Liver (tissue), 9 donors: ENCODE measurements around the gene CNRIP1. TPM values are rescaled to one million over a fixed set of nuclear protein-coding genes. Genes with fewer than 3 reads are reported as not detected.

Experiments used
- DNase-seq: peaks from one replicate; pipeline ENCODE4 v3.0.0-alpha.2; 2017; ENCODE audit warnings: low spot score
- H3K27ac ChIP-seq, 2 donors: one replicate each; pipeline ENCODE4 v1.7.0; 2013; ENCODE audit warnings: inconsistent platforms in 2 of 2, low read length in 2 of 2, control low read depth in 1 of 2, low read depth in 1 of 2, mild to moderate bottlenecking in 1 of 2
- H3K27me3 ChIP-seq, 4 donors: one replicate each; pipeline versions ENCODE4 v1.6.1 to v1.7.0; 2013; ENCODE audit warnings: low read length in 3 of 4, inconsistent platforms in 1 of 4, mild to moderate bottlenecking in 1 of 4, moderate library complexity in 1 of 4; ENCODE audit not compliant: control insufficient read depth in 4 of 4, insufficient read depth in 4 of 4
- H3K36me3 ChIP-seq, 4 donors: one replicate each; pipeline versions ENCODE4 v1.6.1 to v1.7.0; 2013; ENCODE audit warnings: low read length in 3 of 4, mild to moderate bottlenecking in 3 of 4, low read depth in 1 of 4, moderate library complexity in 1 of 4; ENCODE audit not compliant: control insufficient read depth in 4 of 4, insufficient read depth in 3 of 4
- H3K4me1 ChIP-seq, 4 donors: one replicate each; pipeline versions ENCODE4 v1.6.1 to v1.7.0; 2013; ENCODE audit warnings: low read length in 3 of 4, mild to moderate bottlenecking in 3 of 4, moderate library complexity in 1 of 4; ENCODE audit not compliant: control insufficient read depth in 4 of 4, insufficient read depth in 4 of 4
- H3K4me3 ChIP-seq, 3 donors: one replicate each; pipeline versions ENCODE4 v1.6.1 to v1.7.0; 2013; ENCODE audit warnings: low read length in 3 of 3, control low read depth in 1 of 3, low read depth in 1 of 3, mild to moderate bottlenecking in 1 of 3
- H3K9ac ChIP-seq, 2 donors: one replicate each; pipeline ENCODE4 v1.7.0; 2013; ENCODE audit warnings: low read length in 2 of 2, mild to moderate bottlenecking in 2 of 2, moderate library complexity in 2 of 2, control low read depth in 1 of 2, low read depth in 1 of 2
- H3K9me3 ChIP-seq, 4 donors: one replicate each; pipeline versions ENCODE4 v1.6.1 to v1.7.0; 2013; ENCODE audit warnings: low read length in 3 of 4; ENCODE audit not compliant: control insufficient read depth in 4 of 4
- FOXA1 ChIP-seq: IDR thresholded peaks from 2 replicates; pipeline ENCODE4 v1.6.1; 2016; ENCODE audit warnings: antibody characterized with exemption
- GABPA ChIP-seq, 2 donors: IDR thresholded peaks in 1 of 2; conservative IDR thresholded peaks in 1 of 2; 2 replicates each; pipeline ENCODE4 v1.6.1; 2016; ENCODE audit warnings: antibody characterized with exemption in 2 of 2, mild to moderate bottlenecking in 1 of 2, moderate library complexity in 1 of 2
- HNF4A ChIP-seq, 2 donors: conservative IDR thresholded peaks; 2 replicates each; pipeline ENCODE4 v1.6.1; 2016; ENCODE audit warnings: antibody characterized with exemption in 2 of 2, mild to moderate bottlenecking in 2 of 2
- HNF4G ChIP-seq: IDR thresholded peaks from 2 replicates; pipeline ENCODE4 v1.6.1; 2016; ENCODE audit warnings: antibody characterized with exemption
- JUND ChIP-seq, 2 donors: IDR thresholded peaks; 2 replicates each; pipeline ENCODE4 v1.6.1; 2016; ENCODE audit warnings: antibody characterized with exemption in 2 of 2
- NR2F2 ChIP-seq: IDR thresholded peaks from 2 replicates; pipeline ENCODE4 v1.6.1; 2016; ENCODE audit warnings: antibody characterized with exemption
- RAD21 ChIP-seq, 2 donors: IDR thresholded peaks; 2 replicates each; pipeline ENCODE4 v1.6.1; 2016; ENCODE audit warnings: antibody characterized with exemption in 2 of 2, mild to moderate bottlenecking in 2 of 2
- RXRA ChIP-seq, 2 donors: IDR thresholded peaks; 2 replicates each; pipeline ENCODE4 v1.6.1; 2017 to 2018; ENCODE audit warnings: antibody characterized with exemption in 2 of 2, mild to moderate bottlenecking in 1 of 2
- SP1 ChIP-seq: IDR thresholded peaks from 2 replicates; pipeline ENCODE4 v1.6.1; 2018; ENCODE audit warnings: antibody characterized with exemption, mild to moderate bottlenecking
- TAF1 ChIP-seq: conservative IDR thresholded peaks from 2 replicates; pipeline ENCODE4 v1.6.1; 2016; ENCODE audit warnings: antibody characterized with exemption, mild to moderate bottlenecking
- YY1 ChIP-seq: IDR thresholded peaks from 2 replicates; pipeline ENCODE4 v1.6.1; 2016; ENCODE audit warnings: antibody characterized with exemption, mild to moderate bottlenecking
- WGBS: extraction: QIAGEN DNeasy Blood & Tissue Kit; methylation state at CpG from one replicate; pipeline ENCODE4 v1.1.7; 2013; 5-methylcytosine and 5-hydroxymethylcytosine counted together
- polyA plus RNA-seq, 2 donors: library from polyadenylated mRNA; stranded (reverse) in 1 of 2; unstranded in 1 of 2; fragments of 200-250 nt in 1 of 2; fragments of >200 nt in 1 of 2; fragmentation: Nextera tagmentation in 1 of 2; extraction: Ambion mirVana in 1 of 2; gene quantifications; one replicate each; pipeline versions ENCODE4 v1.2.1 to v1.2.3, GENCODE V29; 2013 to 2015
- total RNA-seq, 2 donors: library from RNA; depleted of rRNA; stranded (reverse); fragments of >200 nt; gene quantifications; one replicate each; pipeline ENCODE4 v1.2.3, GENCODE V29; 2014
- TF ChIP-seq, protein P1 (sequence below): IDR thresholded peaks from 2 replicates; pipeline ENCODE4 v1.6.1; 2016; ENCODE audit warnings: antibody characterized with exemption
- TF ChIP-seq, protein P2 (sequence below): fragments of 150-350 bp; IDR thresholded peaks from 2 replicates; pipeline ENCODE4 v1.5.1; 2017; ENCODE audit warnings: improper control_type of control experiment, low read depth, low read length; ENCODE audit not compliant: missing input control
- TF ChIP-seq, protein P3 (sequence below): IDR thresholded peaks from 2 replicates; pipeline ENCODE4 v1.6.1; 2016; ENCODE audit warnings: antibody characterized with exemption, mild to moderate bottlenecking
- donor health status: healthy.
- donor health status: healthy.
- donor health status: healthy.
- donor health status: healthy.
- donor health status: healthy.

The CNRIP1 gene
- total and polyA plus RNA-seq, 4 donors: 2.8 to 26.4 (median 3.1) TPM

DNA sequence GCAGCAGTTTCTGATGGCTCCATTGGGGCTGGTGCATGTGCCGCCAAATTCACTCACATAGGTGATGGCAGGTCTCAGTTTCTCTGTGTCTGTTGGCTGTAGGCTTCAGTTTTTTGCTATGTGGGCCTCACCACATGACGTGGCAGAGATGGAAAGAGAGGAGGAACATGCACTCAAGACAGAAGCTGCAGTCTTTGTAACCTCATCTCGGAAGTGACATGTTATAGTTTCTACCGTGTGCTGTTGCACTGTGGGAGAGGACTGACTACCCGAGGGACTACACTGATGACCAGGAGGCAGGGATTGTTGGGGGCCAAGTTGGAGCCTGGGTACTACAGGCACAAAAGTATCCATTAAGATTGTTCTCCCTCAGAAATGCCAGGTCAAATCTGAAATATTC, 9.2 kb upstream of the CNRIP1 start (continued):
- no peak for TF ChIP-seq HNF4A (conservative IDR thresholded peaks at IDR 0.05)
- no peak for TF ChIP-seq JUND (IDR thresholded peaks at IDR 0.05)
- TF ChIP-seq, protein P1, sequence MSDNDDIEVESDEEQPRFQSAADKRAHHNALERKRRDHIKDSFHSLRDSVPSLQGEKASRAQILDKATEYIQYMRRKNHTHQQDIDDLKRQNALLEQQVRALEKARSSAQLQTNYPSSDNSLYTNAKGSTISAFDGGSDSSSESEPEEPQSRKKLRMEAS: no peak
- no peak for TF ChIP-seq FOXA1
- TF ChIP-seq NR2F2: no peak
- TF ChIP-seq HNF4G: no peak

DNA sequence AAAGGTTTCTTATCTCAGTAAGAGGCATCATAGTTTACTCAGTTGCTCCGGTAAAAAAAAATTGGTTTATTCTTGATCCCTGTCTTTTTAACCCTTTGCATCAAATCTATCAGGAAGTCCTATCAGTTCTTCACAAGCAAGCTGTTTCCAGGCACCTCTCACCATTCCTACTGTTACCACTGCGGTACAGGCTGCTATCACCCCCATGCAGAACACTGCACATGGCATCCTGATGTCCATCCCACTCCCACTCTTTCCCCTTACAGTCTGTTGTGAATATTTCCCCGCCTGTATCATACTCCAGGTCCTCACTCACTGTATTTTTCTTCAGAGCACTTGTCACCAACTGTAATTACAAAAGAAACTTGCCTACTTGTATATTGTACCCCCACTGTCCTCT, 5.3 kb upstream of the CNRIP1 start:
- Histone ChIP-seq H3K27ac (no peak overlapping the region), H3K9ac (no peak overlapping the region), H3K9me3 (no peaks in the 10 kb centered on the region), H3K27me3 (peaks cover 0 to 6% (median 0%) of the 10 kb centered on the region in 4 donors), H3K4me1 (peaks cover 0 to 3% (median under 1%) of the 10 kb centered on the region in 4 donors), H3K36me3 (no peaks in the 10 kb centered on the region), H3K4me3 (no peak overlapping the region)
- WGBS: 70% methylated on average over 3 of the region's 3 CpGs
- TF ChIP-seq HNF4A (conservative IDR thresholded peaks at IDR 0.05): no peak
- no peak for TF ChIP-seq GABPA (IDR thresholded peaks at IDR 0.05 in 1 of 2, conservative IDR thresholded peaks at IDR 0.05 in 1 of 2)
- no peak for TF ChIP-seq FOXA1
- TF ChIP-seq TAF1: no peak
- DNase-seq: no peak

DNA sequence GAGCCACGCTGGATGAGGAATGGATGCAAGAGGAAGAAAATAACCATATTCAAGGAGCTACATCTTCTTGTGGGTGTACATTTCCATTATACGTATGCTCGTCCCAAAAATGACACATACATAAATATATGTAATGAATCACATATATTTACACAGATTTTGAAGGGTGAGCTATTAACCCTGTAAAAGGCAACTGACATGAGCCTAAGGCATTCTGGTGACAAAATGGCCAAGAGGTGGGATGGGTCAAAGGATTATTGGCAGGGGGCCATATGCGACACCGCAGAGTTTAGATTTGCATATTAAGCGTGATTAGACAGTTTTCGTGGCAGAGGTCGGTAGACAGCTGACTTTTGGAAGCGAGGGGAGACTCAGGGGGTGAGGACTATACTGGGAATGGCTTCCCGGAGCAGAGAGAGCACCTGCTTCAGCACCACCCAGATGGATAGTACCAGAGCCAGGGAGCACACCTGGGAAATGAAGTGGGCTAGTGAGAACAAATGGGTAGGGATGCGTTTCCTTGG, 431 bp upstream of the CNRIP1 start:
- H3K27ac ChIP-seq: peak overlapping the region; percentile 89 to 90

DNA sequence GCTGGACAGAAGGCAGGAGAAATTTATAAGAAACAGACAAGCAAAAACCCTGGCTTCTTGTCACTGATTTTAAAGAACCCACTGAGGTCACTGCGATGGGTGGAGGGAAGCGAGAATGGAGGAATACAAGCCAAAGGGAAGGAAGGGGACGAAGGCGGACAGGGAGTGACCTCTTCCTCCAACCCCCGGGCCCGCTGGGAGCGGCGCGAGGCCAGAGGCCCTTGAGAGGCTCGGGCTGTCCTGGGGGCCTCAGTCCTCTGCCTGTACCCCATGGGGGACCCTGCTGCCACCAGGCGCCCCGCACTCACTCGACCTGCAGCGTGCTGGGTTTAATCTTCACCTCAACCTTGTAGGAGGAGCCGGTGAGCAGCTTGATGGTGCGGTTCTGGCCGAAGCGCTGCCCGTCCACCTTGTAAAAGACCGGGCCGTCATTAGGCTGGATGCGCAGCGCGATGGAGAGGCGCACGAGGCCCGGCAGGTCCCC, 793 bp downstream of the CNRIP1 start:
- peak overlapping the region; percentile 89 to 90 for H3K27ac ChIP-seq
- WGBS: 2% methylated on average over 27 of the region's 27 CpGs
- H3K27me3 ChIP-seq: peaks cover 0 to 3% (median 1%) of the 10 kb centered on the region in 4 donors
- H3K4me3 ChIP-seq: peak overlapping the region; percentile 47 to 74 (median 62)
- H3K9ac ChIP-seq: peak overlapping the region in 1 of 2 donors; percentile 31
- H3K4me1 ChIP-seq: peaks cover 7 to 17% (median 11%) of the 10 kb centered on the region in 4 donors
- no peaks in the 10 kb centered on the region for H3K9me3 ChIP-seq
- DNase-seq: peak; percentile 65
- H3K36me3 ChIP-seq: no peaks in the 10 kb centered on the region
- TF ChIP-seq RXRA (IDR thresholded peaks at IDR 0.05): no peak
- TF ChIP-seq RAD21 (IDR thresholded peaks at IDR 0.05): no peak
- TF ChIP-seq FOXA1: no peak
- TF ChIP-seq GABPA (IDR thresholded peaks at IDR 0.05 in 1 of 2, conservative IDR thresholded peaks at IDR 0.05 in 1 of 2): no peak
- TF ChIP-seq HNF4G: no peak
- TF ChIP-seq YY1: no peak
- TF ChIP-seq HNF4A (conservative IDR thresholded peaks at IDR 0.05): no peak
- no peak for TF ChIP-seq SP1
- TF ChIP-seq, protein P2, sequence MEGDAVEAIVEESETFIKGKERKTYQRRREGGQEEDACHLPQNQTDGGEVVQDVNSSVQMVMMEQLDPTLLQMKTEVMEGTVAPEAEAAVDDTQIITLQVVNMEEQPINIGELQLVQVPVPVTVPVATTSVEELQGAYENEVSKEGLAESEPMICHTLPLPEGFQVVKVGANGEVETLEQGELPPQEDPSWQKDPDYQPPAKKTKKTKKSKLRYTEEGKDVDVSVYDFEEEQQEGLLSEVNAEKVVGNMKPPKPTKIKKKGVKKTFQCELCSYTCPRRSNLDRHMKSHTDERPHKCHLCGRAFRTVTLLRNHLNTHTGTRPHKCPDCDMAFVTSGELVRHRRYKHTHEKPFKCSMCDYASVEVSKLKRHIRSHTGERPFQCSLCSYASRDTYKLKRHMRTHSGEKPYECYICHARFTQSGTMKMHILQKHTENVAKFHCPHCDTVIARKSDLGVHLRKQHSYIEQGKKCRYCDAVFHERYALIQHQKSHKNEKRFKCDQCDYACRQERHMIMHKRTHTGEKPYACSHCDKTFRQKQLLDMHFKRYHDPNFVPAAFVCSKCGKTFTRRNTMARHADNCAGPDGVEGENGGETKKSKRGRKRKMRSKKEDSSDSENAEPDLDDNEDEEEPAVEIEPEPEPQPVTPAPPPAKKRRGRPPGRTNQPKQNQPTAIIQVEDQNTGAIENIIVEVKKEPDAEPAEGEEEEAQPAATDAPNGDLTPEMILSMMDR: no peak
- TF ChIP-seq JUND (IDR thresholded peaks at IDR 0.05): no peak
- TF ChIP-seq, protein P1: no peak
- TF ChIP-seq NR2F2: no peak

More for the DNA sequence above, 431 bp upstream of the CNRIP1 start:
- Histone ChIP-seq H3K27me3 (peaks cover 0 to 3% (median 1%) of the 10 kb centered on the region in 4 donors), H3K4me3 (peak overlapping the region in 2 of 3 donors; percentile 58 to 74), H3K9me3 (no peaks in the 10 kb centered on the region), H3K9ac (no peak overlapping the region), H3K4me1 (peaks cover 7 to 17% (median 11%) of the 10 kb centered on the region in 4 donors), H3K36me3 (no peaks in the 10 kb centered on the region)
- TF ChIP-seq GABPA (IDR thresholded peaks at IDR 0.05 in 1 of 2, conservative IDR thresholded peaks at IDR 0.05 in 1 of 2): no peak
- TF ChIP-seq NR2F2: no peak
- TF ChIP-seq, protein P3, sequence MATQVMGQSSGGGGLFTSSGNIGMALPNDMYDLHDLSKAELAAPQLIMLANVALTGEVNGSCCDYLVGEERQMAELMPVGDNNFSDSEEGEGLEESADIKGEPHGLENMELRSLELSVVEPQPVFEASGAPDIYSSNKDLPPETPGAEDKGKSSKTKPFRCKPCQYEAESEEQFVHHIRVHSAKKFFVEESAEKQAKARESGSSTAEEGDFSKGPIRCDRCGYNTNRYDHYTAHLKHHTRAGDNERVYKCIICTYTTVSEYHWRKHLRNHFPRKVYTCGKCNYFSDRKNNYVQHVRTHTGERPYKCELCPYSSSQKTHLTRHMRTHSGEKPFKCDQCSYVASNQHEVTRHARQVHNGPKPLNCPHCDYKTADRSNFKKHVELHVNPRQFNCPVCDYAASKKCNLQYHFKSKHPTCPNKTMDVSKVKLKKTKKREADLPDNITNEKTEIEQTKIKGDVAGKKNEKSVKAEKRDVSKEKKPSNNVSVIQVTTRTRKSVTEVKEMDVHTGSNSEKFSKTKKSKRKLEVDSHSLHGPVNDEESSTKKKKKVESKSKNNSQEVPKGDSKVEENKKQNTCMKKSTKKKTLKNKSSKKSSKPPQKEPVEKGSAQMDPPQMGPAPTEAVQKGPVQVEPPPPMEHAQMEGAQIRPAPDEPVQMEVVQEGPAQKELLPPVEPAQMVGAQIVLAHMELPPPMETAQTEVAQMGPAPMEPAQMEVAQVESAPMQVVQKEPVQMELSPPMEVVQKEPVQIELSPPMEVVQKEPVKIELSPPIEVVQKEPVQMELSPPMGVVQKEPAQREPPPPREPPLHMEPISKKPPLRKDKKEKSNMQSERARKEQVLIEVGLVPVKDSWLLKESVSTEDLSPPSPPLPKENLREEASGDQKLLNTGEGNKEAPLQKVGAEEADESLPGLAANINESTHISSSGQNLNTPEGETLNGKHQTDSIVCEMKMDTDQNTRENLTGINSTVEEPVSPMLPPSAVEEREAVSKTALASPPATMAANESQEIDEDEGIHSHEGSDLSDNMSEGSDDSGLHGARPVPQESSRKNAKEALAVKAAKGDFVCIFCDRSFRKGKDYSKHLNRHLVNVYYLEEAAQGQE: peak; percentile 97
- WGBS: 10% methylated on average over 11 of the region's 11 CpGs
- DNase-seq: peak; percentile 76
